B cell (primary cell): ENCODE measurements around the gene PGA4. TPM values are rescaled to one million over a fixed set of nuclear protein-coding genes. Genes with fewer than 3 reads are reported as not detected.
"Not testable (repeated sequence)": the region's sequence is repeated elsewhere in the genome, so short reads cannot be mapped to it uniquely, and the experiment has no call there.

ENCODE experiments used
- ATAC-seq: fragments of 200-7000 bp; cut with Tn5 transposase; one replicate; pipeline ENCODE4 v1.10.0; 2021; ENCODE audit warnings: low read depth, mild to moderate bottlenecking, moderate number of reproducible peaks, moderate library complexity
- CTCF ChIA-PET: fragments of 350-600 bp; sonication (Branson Sonifier 250); formaldehyde crosslinking; loops from one replicate; lab custom pipeline; 2021; ENCODE audit warnings: antibody characterized with exemption, inconsistent platforms; lab: Charles Lee
- POLR2A ChIA-PET: fragments of 350-600 bp; sonication (Branson Sonifier 250); formaldehyde crosslinking; loops from one replicate; lab custom pipeline; 2021; ENCODE audit warnings: antibody characterized with exemption; lab: Charles Lee
- DNase-seq: peaks from one replicate; pipeline ENCODE4 v3.0.0; 2013
- H2AFZ ChIP-seq: 2 replicates; pipeline ENCODE4 v1.6.1; 2012; ENCODE audit warnings: mild to moderate bottlenecking, low read depth, low read length; ENCODE audit not compliant: insufficient read depth, poor library complexity, severe bottlenecking
- H3K27ac ChIP-seq, 2 donors: 1 replicate in 1 of 2; 2 replicates in 1 of 2; pipeline ENCODE4 v1.5.1; 2012 to 2013; ENCODE audit warnings: low read length in 2 of 2, mild to moderate bottlenecking in 2 of 2, moderate library complexity in 1 of 2
- H3K27me3 ChIP-seq, 4 experiments: fragments of 200-600 bp in 1 of 4; sonication (generic) in 1 of 4; replicated peaks in 1 of 4; 1 replicate in 2 of 4; 2 replicates in 2 of 4; pipeline versions ENCODE4 v1.6.1 to v1.7.0; 2013 to 2016; ENCODE audit warnings: low read length in 3 of 4, mild to moderate bottlenecking in 2 of 4, mixed read lengths in 1 of 4, moderate library complexity in 1 of 4; ENCODE audit not compliant: insufficient read depth in 4 of 4, control insufficient read depth in 3 of 4; ENCODE audit errors: control extremely low read depth in 1 of 4
- H3K36me3 ChIP-seq, 2 experiments: replicated peaks in 1 of 2; 1 replicate in 1 of 2; 2 replicates in 1 of 2; pipeline versions ENCODE4 v1.6.1 to v1.7.1; 2013; ENCODE audit warnings: low read length in 1 of 2; ENCODE audit not compliant: insufficient read depth in 2 of 2, control insufficient read depth in 1 of 2; ENCODE audit errors: control extremely low read depth in 1 of 2, extremely low read depth in 1 of 2
- H3K4me1 ChIP-seq, 2 donors: fragments of 200-600 bp in 1 of 2; sonication (generic) in 1 of 2; 1 replicate in 1 of 2; 2 replicates in 1 of 2; pipeline versions ENCODE4 v1.5.1 to v1.6.1; 2013 to 2017; ENCODE audit warnings: low read length in 2 of 2; ENCODE audit not compliant: control insufficient read depth in 2 of 2, insufficient read depth in 2 of 2
- H3K4me2 ChIP-seq: replicated peaks from 2 replicates; pipeline ENCODE3; 2012; ENCODE audit warnings: mild to moderate bottlenecking, low read depth, low read length; ENCODE audit not compliant: poor library complexity, severe bottlenecking
- H3K4me3 ChIP-seq, 5 experiments: fragments of 200-600 bp in 1 of 5; sonication (generic) in 1 of 5; 1 replicate in 3 of 5; 2 replicates in 2 of 5; pipeline versions ENCODE4 v1.5.1 to v1.7.0; 2011 to 2016; ENCODE audit warnings: low read length in 4 of 5, mild to moderate bottlenecking in 4 of 5, low read depth in 2 of 5, control low read depth in 1 of 5, moderate library complexity in 1 of 5; ENCODE audit not compliant: insufficient read depth in 1 of 5; ENCODE audit errors: control extremely low read depth in 1 of 5, extremely low read depth in 1 of 5
- H3K79me2 ChIP-seq: fragments of 200-600 bp; sonication (generic); one replicate; pipeline ENCODE4 v1.6.0; 2016; ENCODE audit warnings: low read length; ENCODE audit not compliant: control insufficient read depth, insufficient read depth
- H3K9ac ChIP-seq: fragments of 200-600 bp; sonication (generic); 2 replicates; pipeline ENCODE4 v1.6.1; 2017; ENCODE audit warnings: mild to moderate bottlenecking, low read length, moderate library complexity
- H3K9me3 ChIP-seq, 3 donors: one replicate each; pipeline versions ENCODE4 v1.6.1 to v1.7.1; 2013; ENCODE audit warnings: low read length in 2 of 3; ENCODE audit not compliant: control insufficient read depth in 2 of 3, insufficient read depth in 1 of 3; ENCODE audit errors: control extremely low read depth in 1 of 3
- H4K20me1 ChIP-seq: 2 replicates; pipeline ENCODE4 v1.6.0; 2012; ENCODE audit warnings: mild to moderate bottlenecking, low read length; ENCODE audit not compliant: insufficient read depth, control insufficient read depth, poor library complexity, severe bottlenecking
- H3K27ac Mint-ChIP-seq: one replicate; pipeline ENCODE4 v1.8.0; 2021; ENCODE audit warnings: mixed read lengths
- H3K27me3 Mint-ChIP-seq: one replicate; pipeline ENCODE4 v1.8.0; 2021; ENCODE audit warnings: mixed read lengths
- H3K4me1 Mint-ChIP-seq: one replicate; pipeline ENCODE4 v1.8.0; 2021; ENCODE audit warnings: mixed read lengths
- H3K4me3 Mint-ChIP-seq: one replicate; pipeline ENCODE4 v1.8.0; 2021; ENCODE audit warnings: mixed read lengths
- H3K9me3 Mint-ChIP-seq: one replicate; pipeline ENCODE4 v1.8.0; 2022; ENCODE audit warnings: mixed read lengths; ENCODE audit not compliant: insufficient read depth
- WGBS: methylation state at CpG from one replicate; pipeline ENCODE4 v1.1.5; 2013; ENCODE audit warnings: missing lambda C conversion rate; ENCODE audit not compliant: insufficient coverage; 5-methylcytosine and 5-hydroxymethylcytosine counted together
- intact Hi-C: fragments of 100-400 bp; cut with micrococcal nuclease; formaldehyde crosslinking; loops from one replicate; pipeline ENCODE4 v1.10.0; 2022
- polyA plus RNA-seq: library from polyadenylated mRNA; depleted of rRNA; stranded (reverse); fragments of >200 nt; gene quantifications from 2 replicates; pipeline ENCODE4 v1.2.3, GENCODE V29; 2012
- total RNA-seq, 2 donors: library from RNA; stranded (reverse); fragments of 120-200 nt in 1 of 2; gene quantifications; 1 replicate in 1 of 2; 2 replicates in 1 of 2; pipeline versions ENCODE4 v1.2.3 to v1.2.4, GENCODE V29; 2013 to 2022

Gene PGA4
- total and polyA plus RNA-seq, 2 donors (not counting 1 experiment from before 2014, with no cell fraction given) = not detected

- H4K20me1 ChIP-seq, H3K4me1 ChIP-seq, intact Hi-C loops, H3K4me3 ChIP-seq, H3K9ac ChIP-seq, H3K79me2 ChIP-seq, H3K27me3 Mint-ChIP-seq, H3K9me3 Mint-ChIP-seq, POLR2A ChIA-PET, H3K4me3 Mint-ChIP-seq, H3K27ac Mint-ChIP-seq, H3K36me3 ChIP-seq, H3K27me3 ChIP-seq, ATAC-seq, DNase-seq, CTCF ChIA-PET, H2AFZ ChIP-seq, H3K9me3 ChIP-seq, H3K27ac ChIP-seq, H3K4me1 Mint-ChIP-seq, H3K4me2 ChIP-seq: not testable (repeated sequence)
- WGBS = no CpG with 5 or more reads among the region's 5 CpGs
Observed at GRCh38 chr11:61219016-61219415, 3.1 kb upstream of the PGA4 start.

DNA sequence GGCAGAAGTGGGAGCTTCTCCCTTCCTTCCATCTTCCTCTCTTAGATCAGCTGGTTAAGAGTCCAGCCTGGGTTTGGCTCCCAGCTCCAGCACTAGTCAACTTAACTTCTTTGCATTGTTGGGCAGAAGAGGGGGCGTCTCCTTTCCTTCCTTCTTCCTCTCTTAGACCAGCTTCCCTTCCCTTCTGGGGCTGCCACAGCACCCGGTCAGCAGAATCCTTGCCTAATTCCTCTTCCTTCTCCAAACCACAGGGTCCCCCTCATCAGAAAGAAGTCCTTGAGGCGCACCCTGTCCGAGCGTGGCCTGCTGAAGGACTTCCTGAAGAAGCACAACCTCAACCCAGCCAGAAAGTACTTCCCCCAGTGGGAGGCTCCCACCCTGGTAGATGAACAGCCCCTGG is 545 bp downstream of the PGA4 start:
- H3K4me1 ChIP-seq, H2AFZ ChIP-seq, CTCF ChIA-PET, H3K9ac ChIP-seq, H3K79me2 ChIP-seq, H3K9me3 ChIP-seq, H3K4me3 Mint-ChIP-seq, H3K4me1 Mint-ChIP-seq, H3K9me3 Mint-ChIP-seq, DNase-seq, intact Hi-C loops, POLR2A ChIA-PET, H3K27me3 ChIP-seq, H3K27me3 Mint-ChIP-seq, H3K27ac ChIP-seq, ATAC-seq, H3K36me3 ChIP-seq, H4K20me1 ChIP-seq, H3K27ac Mint-ChIP-seq, H3K4me2 ChIP-seq, H3K4me3 ChIP-seq: not testable (repeated sequence)
- WGBS = no CpG with 5 or more reads among the region's 5 CpGs

GRCh38 chr11:61226457-61227137 is 4.5 kb downstream of the PGA4 start:
- H3K9me3 Mint-ChIP-seq, H3K27me3 Mint-ChIP-seq, H3K9me3 ChIP-seq, H3K27ac Mint-ChIP-seq, H3K4me3 ChIP-seq, H3K79me2 ChIP-seq, DNase-seq, H3K9ac ChIP-seq, CTCF ChIA-PET, H3K4me1 Mint-ChIP-seq, H3K27ac ChIP-seq, H3K36me3 ChIP-seq, intact Hi-C loops, H4K20me1 ChIP-seq, POLR2A ChIA-PET, H2AFZ ChIP-seq, ATAC-seq, H3K4me2 ChIP-seq, H3K4me3 Mint-ChIP-seq, H3K27me3 ChIP-seq, H3K4me1 ChIP-seq: not testable (repeated sequence)
- no CpG with 5 or more reads among the region's 10 CpGs for WGBS

GRCh38 chr11:61229458-61229857 is 7.3 kb downstream of the PGA4 start:
- H3K9me3 Mint-ChIP-seq, DNase-seq, POLR2A ChIA-PET, H3K4me3 Mint-ChIP-seq, H2AFZ ChIP-seq, H3K4me1 ChIP-seq, ATAC-seq, H3K27me3 ChIP-seq, H3K27me3 Mint-ChIP-seq, H3K27ac Mint-ChIP-seq, H3K36me3 ChIP-seq, H3K4me1 Mint-ChIP-seq, H4K20me1 ChIP-seq, H3K4me3 ChIP-seq, intact Hi-C loops, H3K9ac ChIP-seq, H3K27ac ChIP-seq, H3K9me3 ChIP-seq, H3K79me2 ChIP-seq, CTCF ChIA-PET, H3K4me2 ChIP-seq: not testable (repeated sequence)
- no CpG with 5 or more reads among the region's 6 CpGs for WGBS
